Ammon's horn (tissue), 1 donor: ENCODE data around the gene PATE4.

Experiments
- DNase-seq: peaks from one replicate; pipeline ENCODE4 v3.0.0-alpha.2; 2016; ENCODE audit warnings: low spot score

The PATE4 gene

DNA sequence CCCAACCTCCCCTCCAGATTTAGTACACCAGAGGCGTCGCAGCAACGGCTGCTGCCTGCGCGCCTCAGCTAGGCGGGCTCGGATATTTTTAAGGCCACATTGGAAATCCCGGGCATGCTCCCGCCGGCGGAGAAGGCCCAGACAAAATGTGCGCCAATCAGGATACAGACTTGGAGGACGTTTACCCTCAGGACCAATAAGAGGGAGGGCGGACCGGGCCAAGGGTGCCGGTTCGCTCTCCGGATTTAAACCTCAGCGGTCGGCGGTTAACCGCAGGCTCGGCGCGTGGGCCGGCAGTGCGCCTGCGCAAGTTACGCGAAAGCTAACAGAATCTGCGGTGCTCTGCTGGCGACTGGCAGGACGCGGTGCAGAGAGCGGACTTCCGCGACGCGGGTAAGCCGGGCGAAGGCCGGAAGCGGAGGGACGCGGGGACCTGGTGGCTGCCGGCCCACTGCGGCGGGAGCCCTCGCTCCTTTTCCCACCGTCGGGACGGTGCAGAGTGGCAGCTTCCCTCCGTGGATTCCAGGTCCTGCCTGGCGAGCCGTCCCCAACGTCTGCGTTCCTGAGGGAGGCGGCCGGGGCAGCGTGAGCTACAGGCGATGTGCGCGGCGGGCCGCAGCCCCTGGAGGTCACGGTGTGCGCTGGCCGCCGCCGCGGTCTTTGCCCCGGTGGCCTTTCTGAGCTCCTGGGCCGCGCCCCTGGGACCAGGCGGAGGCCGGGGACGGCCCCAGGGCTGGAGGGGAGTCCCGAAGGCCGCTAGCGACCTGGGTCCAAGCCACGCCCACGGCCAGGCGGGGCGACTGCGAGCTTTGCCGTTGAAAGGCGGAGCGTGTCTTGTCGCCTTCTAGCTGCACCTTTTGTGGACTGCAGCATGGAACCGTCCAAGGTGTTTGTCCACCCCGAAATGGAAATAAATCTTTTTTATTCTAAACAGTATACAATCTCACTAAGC, 54.5 kb downstream of the PATE4 start, which contains the start of gene HYLS1:
Gene HYLS1, plus strand, starts transcription at position 296 of the 952 bp plus-strand sequence. CDS start 11,701 bp downstream, outside the sequence.
- peak; percentile 96 for DNase-seq
